Neural crest cell (in vitro differentiated cells): Measurements from ENCODE around the gene IGLON5. TPM values are rescaled to one million over a fixed set of nuclear protein-coding genes. Genes with fewer than 3 reads are reported as not detected.

Source experiments
- DNase-seq: peaks from one replicate; pipeline ENCODE4 v3.0.0; 2021; ENCODE audit warnings: low read depth, mixed read lengths, low spot score
- H3K27ac Mint-ChIP-seq: one replicate; pipeline ENCODE4 v1.8.0; 2021; ENCODE audit warnings: mild to moderate bottlenecking, mixed read lengths; ENCODE audit not compliant: unreplicated experiment
- H3K27me3 Mint-ChIP-seq: 2 replicates; pipeline ENCODE4 v1.8.0; 2021; ENCODE audit warnings: low read depth, mild to moderate bottlenecking, mixed read lengths
- H3K36me3 Mint-ChIP-seq: 2 replicates; pipeline ENCODE4 v1.8.0; 2021; ENCODE audit warnings: low read depth, mild to moderate bottlenecking, mixed read lengths
- H3K4me1 Mint-ChIP-seq: 2 replicates; pipeline ENCODE4 v1.8.0; 2021; ENCODE audit warnings: mixed read lengths
- H3K4me3 Mint-ChIP-seq: one replicate; pipeline ENCODE4 v1.8.0; 2021; ENCODE audit warnings: mild to moderate bottlenecking, mixed read lengths
- H3K9me3 Mint-ChIP-seq: 2 replicates; pipeline ENCODE4 v1.8.0; 2021; ENCODE audit warnings: mixed read lengths
- CTCF ChIP-seq: fragments of 200-600 bp; sonication (generic); conservative IDR thresholded peaks from 2 replicates; pipeline ENCODE4 v1.5.0; 2021; ENCODE audit warnings: antibody characterized with exemption, mild to moderate bottlenecking
- long read RNA-seq: library from polyadenylated mRNA; unstranded; transcript quantifications from one replicate; pipeline ENCODE4 v2.0.0, GENCODE V29; 2020
- total RNA-seq: library from RNA; stranded (reverse); gene quantifications from 2 replicates; pipeline ENCODE4 v1.2.1, GENCODE V29; 2021

The IGLON5 gene
- 17.4 and 18.1 TPM in 2 replicates for total RNA-seq
- long read RNA-seq: 0 reads

- no peak for DNase-seq
- peak within 1 kb of the TSS; percentile 68 for H3K27ac Mint-ChIP-seq
- peaks cover 10% of the 10 kb centered on the region for H3K4me1 Mint-ChIP-seq
- peaks cover 57% of the 10 kb centered on the region for H3K27me3 Mint-ChIP-seq
- peak within 1 kb of the TSS; percentile 85 for H3K4me3 Mint-ChIP-seq
- peaks cover 11% of the 10 kb centered on the region for H3K9me3 Mint-ChIP-seq
- TF ChIP-seq CTCF: no peak
- H3K36me3 Mint-ChIP-seq: peaks cover 3% of the 10 kb centered on the region
Measured at GRCh38 chr19:51311351-51312257, at the start of gene IGLON5. TSS of gene IGLON5 (plus strand) at chr19:51311644. CDS start at chr19:51311848, 204 bp downstream.

- H3K4me1 Mint-ChIP-seq: no peaks in the 10 kb centered on the region
- TF ChIP-seq CTCF: no peak
- H3K9me3 Mint-ChIP-seq: no peaks in the 10 kb centered on the region
- H3K4me3 Mint-ChIP-seq: no peak overlapping the region
- H3K27ac Mint-ChIP-seq: no peak overlapping the region
- H3K36me3 Mint-ChIP-seq: no peaks in the 10 kb centered on the region
- no peak for DNase-seq
- H3K27me3 Mint-ChIP-seq: peaks cover 25% of the 10 kb centered on the region
Measured at GRCh38 chr19:51263808-51264207, 47.6 kb upstream of the IGLON5 start.

GRCh38 chr19:51271067-51271466 lies 40.4 kb upstream of the IGLON5 start:
- Mint-ChIP-seq H3K4me3 (no peak overlapping the region), H3K27me3 (no peaks in the 10 kb centered on the region), H3K27ac (no peak overlapping the region), H3K36me3 (no peaks in the 10 kb centered on the region), H3K4me1 (no peaks in the 10 kb centered on the region), H3K9me3 (no peaks in the 10 kb centered on the region)
- no peak for TF ChIP-seq CTCF
- no peak for DNase-seq

GRCh38 chr19:51272183-51272810 lies 39.1 kb upstream of the IGLON5 start:
- H3K4me1 Mint-ChIP-seq: no peaks in the 10 kb centered on the region

More at GRCh38 chr19:51272183-51272810, 39.1 kb upstream of the IGLON5 start:
- Mint-ChIP-seq H3K9me3 (no peaks in the 10 kb centered on the region), H3K27ac (no peak overlapping the region), H3K27me3 (no peaks in the 10 kb centered on the region), H3K4me3 (no peak overlapping the region), H3K36me3 (no peaks in the 10 kb centered on the region)
- TF ChIP-seq CTCF: no peak
- no peak for DNase-seq
